Activated CD4-positive, alpha-beta memory T cell treated with anti-CD3 and anti-CD28 coated beads, Interleukin-2, amount 10 ng/mL, durations not matched to agents 7 days and 5 days (primary cell): ENCODE data around the gene FUT4. TPM values are rescaled to one million over a fixed set of nuclear protein-coding genes. Genes with fewer than 3 reads are reported as not detected.
"Not testable (repeated sequence)": the region's sequence is repeated elsewhere in the genome, so short reads cannot be mapped to it uniquely, and the experiment has no call there.

Experiments
- CTCF ChIA-PET: fragments of 350-600 bp; sonication (Branson Sonifier 250); formaldehyde crosslinking; loops from one replicate; lab custom pipeline; 2021; ENCODE audit warnings: antibody characterized with exemption, inconsistent platforms; lab: Charles Lee
- POLR2A ChIA-PET: fragments of 350-600 bp; sonication (Branson Sonifier 250); formaldehyde crosslinking; loops from one replicate; lab custom pipeline; 2021; ENCODE audit warnings: antibody characterized with exemption; lab: Charles Lee
- DNase-seq: peaks from one replicate; pipeline ENCODE4 v3.0.0-alpha.2; 2020
- H3K27ac Mint-ChIP-seq: one replicate; pipeline ENCODE4 v1.8.0; 2021; ENCODE audit warnings: mild to moderate bottlenecking, mixed read lengths
- H3K27me3 Mint-ChIP-seq: one replicate; pipeline ENCODE4 v1.8.0; 2021; ENCODE audit warnings: mixed read lengths
- H3K36me3 Mint-ChIP-seq: one replicate; pipeline ENCODE4 v1.8.0; 2021; ENCODE audit warnings: low read depth, mixed read lengths
- H3K4me1 Mint-ChIP-seq: one replicate; pipeline ENCODE4 v1.8.0; 2021; ENCODE audit warnings: mixed read lengths
- H3K4me3 Mint-ChIP-seq: one replicate; pipeline ENCODE4 v1.8.0; 2021; ENCODE audit warnings: mild to moderate bottlenecking, mixed read lengths
- H3K9me3 Mint-ChIP-seq: one replicate; pipeline ENCODE4 v1.8.0; 2021; ENCODE audit warnings: mixed read lengths
- total RNA-seq, 2 experiments: library from RNA; stranded (reverse); gene quantifications; one replicate each; pipeline ENCODE4 v1.2.3, GENCODE V29; 2021

Gene FUT4, protein sequence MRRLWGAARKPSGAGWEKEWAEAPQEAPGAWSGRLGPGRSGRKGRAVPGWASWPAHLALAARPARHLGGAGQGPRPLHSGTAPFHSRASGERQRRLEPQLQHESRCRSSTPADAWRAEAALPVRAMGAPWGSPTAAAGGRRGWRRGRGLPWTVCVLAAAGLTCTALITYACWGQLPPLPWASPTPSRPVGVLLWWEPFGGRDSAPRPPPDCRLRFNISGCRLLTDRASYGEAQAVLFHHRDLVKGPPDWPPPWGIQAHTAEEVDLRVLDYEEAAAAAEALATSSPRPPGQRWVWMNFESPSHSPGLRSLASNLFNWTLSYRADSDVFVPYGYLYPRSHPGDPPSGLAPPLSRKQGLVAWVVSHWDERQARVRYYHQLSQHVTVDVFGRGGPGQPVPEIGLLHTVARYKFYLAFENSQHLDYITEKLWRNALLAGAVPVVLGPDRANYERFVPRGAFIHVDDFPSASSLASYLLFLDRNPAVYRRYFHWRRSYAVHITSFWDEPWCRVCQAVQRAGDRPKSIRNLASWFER
- 1 to 10 TPM; 6.1 to 6.2 TPM for total RNA-seq

GRCh38 chr11:94543695-94544645 is at the start of gene FUT4:
Gene FUT4 (plus strand): TSS chr11:94543921. CDS start chr11:94544134, 213 bp downstream.
- ChIA-PET POLR2A (interaction anchor here (0.6 to 1.1 kb wide), 9 partner anchors 30 to 802 kb away, joined by 3 to 8 read pairs (median 4); partner anchors contain the start of genes C11orf54, C11orf97, CWC15 and MED17), CTCF (interaction anchor here (0.7 kb wide), 1 partner anchor 19 kb away, joined by 3 read pairs; no protein-coding TSS in a partner anchor)
- Mint-ChIP-seq H3K4me1 (peaks cover 45% of the 10 kb centered on the region), H3K27me3 (no peaks in the 10 kb centered on the region), H3K36me3 (peaks cover 19% of the 10 kb centered on the region), H3K4me3 (peak within 1 kb of the TSS; percentile 99), H3K9me3 (no peaks in the 10 kb centered on the region), H3K27ac (peak within 1 kb of the TSS; percentile 99)
- DNase-seq = peak; percentile 77

DNA sequence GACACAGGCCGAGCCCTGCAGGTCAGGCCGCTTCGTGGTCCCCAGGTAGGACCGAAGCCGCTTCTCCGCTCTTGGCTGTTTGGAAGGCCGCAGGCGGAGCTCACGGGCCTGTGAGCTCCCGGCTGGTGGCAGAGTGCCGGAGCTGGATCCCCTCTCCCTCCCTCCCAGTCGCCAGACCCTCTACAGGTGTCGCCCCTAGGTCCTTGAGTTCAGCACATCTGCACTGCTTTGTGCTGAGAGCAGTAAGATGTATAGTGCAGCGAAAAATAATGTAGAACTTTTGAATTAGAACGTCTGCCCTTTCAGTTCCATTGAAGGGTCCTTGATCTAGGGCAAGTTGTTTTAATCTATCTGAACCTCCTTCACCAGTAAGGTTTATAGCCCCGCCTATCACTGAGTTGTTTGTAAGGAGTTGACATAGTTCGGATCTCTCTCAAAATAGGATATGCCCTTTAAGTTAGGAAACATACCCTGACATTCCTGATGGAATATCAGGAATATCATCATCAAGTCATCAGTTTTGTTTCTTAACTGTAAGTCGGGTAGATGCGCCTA is 49.5 kb upstream of the FUT4 start:
- Mint-ChIP-seq H3K27ac (peak overlapping the region; percentile 81), H3K36me3 (peaks cover 32% of the 10 kb centered on the region), H3K4me3 (peak overlapping the region; percentile 89), H3K27me3 (no peaks in the 10 kb centered on the region), H3K9me3 (no peaks in the 10 kb centered on the region), H3K4me1 (peaks cover 34% of the 10 kb centered on the region)
- no peak for DNase-seq
- ChIA-PET POLR2A (interaction anchor here (0.6 to 1.7 kb wide), 10 partner anchors 9 to 1297 kb away, joined by 3 to 11 read pairs (median 4); partner anchors contain the start of genes C11orf54, CEP57, MED17 and PANX1), CTCF (interaction anchor here (0.8 to 1.0 kb wide), 2 partner anchors 11 to 321 kb away, joined by 3 read pairs; no protein-coding TSS in a partner anchor)

- Mint-ChIP-seq H3K9me3 (no peaks in the 10 kb centered on the region), H3K36me3 (peaks cover 26% of the 10 kb centered on the region), H3K27me3 (no peaks in the 10 kb centered on the region), H3K4me1 (peaks cover 10% of the 10 kb centered on the region), H3K27ac (no peak overlapping the region), H3K4me3 (no peak overlapping the region)
- DNase-seq = no peak
- ChIA-PET POLR2A (no interaction called here), CTCF (no interaction called here)
Observed at GRCh38 chr11:94500181-94500580, 43.5 kb upstream of the FUT4 start.

- Mint-ChIP-seq H3K4me3 (no peak overlapping the region), H3K27me3 (no peaks in the 10 kb centered on the region), H3K4me1 (no peaks in the 10 kb centered on the region), H3K9me3 (no peaks in the 10 kb centered on the region), H3K36me3 (peaks cover 23% of the 10 kb centered on the region), H3K27ac (no peak overlapping the region)
- DNase-seq = no peak
- POLR2A ChIA-PET = no interaction called here
- CTCF ChIA-PET = interaction anchor here (0.7 to 4.8 kb wide), 5 partner anchors 9 to 606 kb away, joined by 3 to 36 read pairs (median 4); no protein-coding TSS in a partner anchor
Observed at GRCh38 chr11:94501522-94501921, 42.2 kb upstream of the FUT4 start.

DNA sequence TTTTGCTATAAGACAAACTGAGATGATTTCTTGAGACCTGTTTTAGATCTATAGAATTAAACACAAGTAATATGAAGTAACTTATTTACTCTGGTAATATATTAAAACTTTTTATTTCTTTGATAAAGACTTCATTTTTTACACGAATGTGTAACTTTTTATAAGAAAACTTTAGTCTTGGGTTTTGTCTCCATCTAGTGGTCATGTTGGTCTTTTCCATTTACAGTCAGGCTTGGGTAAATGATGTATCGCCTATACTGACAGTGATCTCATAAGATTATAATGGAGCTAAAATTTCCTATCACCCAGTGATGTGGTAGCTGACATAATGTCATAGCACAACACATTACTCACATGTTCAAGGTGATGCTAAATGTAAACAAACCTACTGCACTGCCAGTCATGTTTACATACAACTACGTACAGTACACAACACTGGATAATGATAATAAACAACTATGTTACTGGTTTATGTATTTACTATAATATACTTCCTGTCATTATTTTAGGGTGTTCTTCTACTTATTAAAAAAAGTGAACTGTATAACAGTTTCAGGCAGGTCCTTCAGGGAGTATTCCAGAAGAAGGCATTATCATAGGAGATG is 38.9 kb upstream of the FUT4 start:
- ChIA-PET POLR2A (no interaction called here), CTCF (interaction anchor here (0.6 to 4.8 kb wide), 17 partner anchors 10 to 766 kb away, joined by 3 to 36 read pairs (median 3); partner anchors contain the start of genes ANKRD49 and PANX1)
- Mint-ChIP-seq H3K4me3 (no peak overlapping the region), H3K36me3 (no peaks in the 10 kb centered on the region), H3K9me3 (no peaks in the 10 kb centered on the region), H3K27ac (no peak overlapping the region), H3K4me1 (no peaks in the 10 kb centered on the region), H3K27me3 (peaks cover 3% of the 10 kb centered on the region)
- DNase-seq = no peak

- H3K27ac Mint-ChIP-seq, DNase-seq, H3K36me3 Mint-ChIP-seq, H3K9me3 Mint-ChIP-seq, H3K4me3 Mint-ChIP-seq, H3K4me1 Mint-ChIP-seq, CTCF ChIA-PET: not testable (repeated sequence)
- POLR2A ChIA-PET = interaction anchor here (0.6 kb wide), 1 partner anchor 180 kb away, joined by 3 read pairs; no protein-coding TSS in a partner anchor
- H3K27me3 Mint-ChIP-seq = peaks cover 14% of the 10 kb centered on the region
Observed at GRCh38 chr11:94506513-94506912, 37.2 kb upstream of the FUT4 start.

GRCh38 chr11:94507485-94507884 is 36.2 kb upstream of the FUT4 start:
- POLR2A ChIA-PET = no interaction called here
- Mint-ChIP-seq H3K4me1 (peaks cover 7% of the 10 kb centered on the region), H3K27me3 (peaks cover 21% of the 10 kb centered on the region), H3K36me3 (no peaks in the 10 kb centered on the region), H3K9me3 (no peaks in the 10 kb centered on the region), H3K27ac (no peak overlapping the region), H3K4me3 (no peak overlapping the region)
- no peak for DNase-seq
- CTCF ChIA-PET = interaction anchor here (1.0 kb wide), 1 partner anchor 181 kb away, joined by 3 read pairs; no protein-coding TSS in a partner anchor

DNA sequence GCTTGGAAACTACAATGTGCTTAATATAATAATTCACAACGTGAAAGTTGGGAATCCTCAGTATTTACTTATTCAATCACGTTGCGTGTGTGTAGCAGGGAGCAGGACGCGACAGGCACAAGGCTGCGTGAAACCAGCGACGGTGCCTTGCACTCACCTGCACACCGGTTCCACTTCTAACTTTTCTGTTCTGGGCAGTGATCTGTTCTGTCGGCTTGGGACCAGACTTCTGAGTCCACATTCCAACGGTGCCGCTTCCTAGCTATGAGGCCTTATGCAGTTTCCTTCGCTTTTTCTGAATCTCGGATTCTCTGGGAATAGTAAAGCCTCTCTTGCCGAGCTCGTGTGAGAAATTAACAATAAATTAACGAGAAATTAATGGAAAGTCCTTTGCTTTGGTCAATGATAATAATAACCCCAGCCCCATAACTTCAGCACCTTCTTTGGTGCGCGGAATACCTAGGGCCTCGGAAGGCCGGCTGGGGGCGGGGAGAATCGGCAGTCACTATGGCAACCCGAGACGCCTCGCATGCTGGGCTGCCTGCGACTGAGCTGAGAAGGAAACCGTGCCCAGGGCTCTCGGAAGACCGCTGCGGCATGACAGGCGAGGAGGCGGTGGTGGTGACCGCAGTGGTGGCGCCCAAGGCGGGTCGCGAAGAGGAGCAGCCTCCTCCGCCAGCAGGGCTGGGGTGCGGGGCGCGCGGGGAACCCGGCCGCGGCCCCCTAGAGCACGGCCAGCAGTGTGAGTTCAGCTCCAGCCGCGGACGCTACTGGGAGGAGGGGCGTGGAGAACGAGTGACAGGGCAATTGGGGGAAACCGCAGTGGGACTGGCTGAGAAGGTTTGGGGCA is 31.6 kb upstream of the FUT4 start, which contains the start of gene C11orf97:
Gene C11orf97 (plus strand): TSS at position 530 of the 850 bp plus-strand sequence. CDS start 68 bp downstream, at position 598.
- Mint-ChIP-seq H3K4me1 (peaks cover 13% of the 10 kb centered on the region), H3K9me3 (no peaks in the 10 kb centered on the region), H3K36me3 (no peaks in the 10 kb centered on the region), H3K27me3 (peaks cover 47% of the 10 kb centered on the region), H3K4me3 (peak within 1 kb of the TSS; percentile 59), H3K27ac (no peak within 1 kb of the TSS)
- DNase-seq = peak; percentile 58
- ChIA-PET POLR2A (interaction anchor here (1.0 to 1.4 kb wide), 2 partner anchors 32 to 35 kb away, joined by 3 to 4 read pairs; partner anchors contain the start of gene FUT4), CTCF (interaction anchor here (1.1 to 1.2 kb wide), 2 partner anchors 25 to 385 kb away, joined by 3 read pairs; no protein-coding TSS in a partner anchor)

GRCh38 chr11:94513091-94513490 is 30.6 kb upstream of the FUT4 start:
- ChIA-PET CTCF (interaction anchor here (1.1 kb wide), 1 partner anchor 24 kb away, joined by 3 read pairs; no protein-coding TSS in a partner anchor), POLR2A (interaction anchor here (1.4 to 1.5 kb wide), 2 partner anchors 31 kb away, joined by 4 to 5 read pairs; partner anchors contain the start of gene FUT4)
- peaks cover 48% of the 10 kb centered on the region for H3K27me3 Mint-ChIP-seq
- H3K27ac Mint-ChIP-seq = no peak overlapping the region
- H3K9me3 Mint-ChIP-seq = no peaks in the 10 kb centered on the region
- H3K4me1 Mint-ChIP-seq = peaks cover 13% of the 10 kb centered on the region
- H3K36me3 Mint-ChIP-seq = no peaks in the 10 kb centered on the region
- no peak for DNase-seq
- H3K4me3 Mint-ChIP-seq = no peak overlapping the region

DNA sequence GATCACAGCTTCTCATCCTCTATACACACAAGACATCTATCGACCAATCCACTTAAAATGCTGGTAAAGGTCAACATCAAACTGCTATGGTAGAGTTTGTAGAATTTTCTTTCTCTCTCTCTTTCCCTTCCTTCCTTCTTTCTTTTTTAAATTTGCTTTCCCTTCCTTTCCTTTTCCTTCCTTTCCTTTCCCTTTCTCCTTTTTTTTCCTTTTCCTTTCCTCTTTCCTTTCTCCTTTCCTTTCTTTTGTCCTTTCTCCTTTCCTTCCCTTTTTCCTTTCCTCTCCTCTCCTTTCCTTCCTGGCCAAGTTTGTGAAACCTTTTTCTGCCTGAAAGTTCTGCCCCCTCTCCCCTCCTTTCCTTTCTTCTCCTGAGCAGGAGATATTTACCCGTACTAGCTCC is 28.3 kb upstream of the FUT4 start:
- H3K9me3 Mint-ChIP-seq = no peaks in the 10 kb centered on the region
- H3K4me3 Mint-ChIP-seq = no peak overlapping the region
- H3K4me1 Mint-ChIP-seq = peaks cover 13% of the 10 kb centered on the region
- H3K27ac Mint-ChIP-seq = no peak overlapping the region
- H3K36me3 Mint-ChIP-seq = no peaks in the 10 kb centered on the region
- POLR2A ChIA-PET = no interaction called here
- CTCF ChIA-PET = interaction anchor here (0.9 kb wide), 1 partner anchor 10 kb away, joined by 3 read pairs; no protein-coding TSS in a partner anchor
- H3K27me3 Mint-ChIP-seq = peaks cover 45% of the 10 kb centered on the region
- DNase-seq = no peak

DNA sequence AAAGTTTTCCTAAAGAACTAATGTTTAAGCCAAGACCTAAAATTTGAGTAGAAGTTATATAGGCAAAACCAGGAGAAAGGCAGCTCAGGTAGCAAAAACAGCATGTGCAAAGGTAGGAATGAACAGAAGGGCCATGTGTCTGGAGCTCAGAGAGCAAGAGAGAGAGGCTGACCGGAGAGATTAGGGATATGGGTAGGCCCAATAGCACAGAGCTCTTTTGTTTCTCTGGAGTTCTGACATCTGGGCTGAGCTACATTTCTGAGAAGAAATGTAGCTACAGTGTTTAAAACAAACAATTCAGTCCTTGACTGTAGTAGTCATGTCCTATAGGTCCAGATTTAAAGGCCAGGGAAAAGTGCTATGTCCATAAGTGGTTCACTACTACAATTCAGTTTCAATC is 27.0 kb upstream of the FUT4 start:
- Mint-ChIP-seq H3K27me3 (peaks cover 34% of the 10 kb centered on the region), H3K9me3 (no peaks in the 10 kb centered on the region), H3K4me1 (peaks cover 13% of the 10 kb centered on the region), H3K27ac (no peak overlapping the region), H3K36me3 (no peaks in the 10 kb centered on the region), H3K4me3 (no peak overlapping the region)
- ChIA-PET CTCF (interaction anchor here (0.9 to 1.6 kb wide), 6 partner anchors 9 to 106 kb away, joined by 3 to 5 read pairs (median 4); no protein-coding TSS in a partner anchor), POLR2A (no interaction called here)
- no peak for DNase-seq
